Activated naive CD8-positive, alpha-beta T cell (primary cell): ENCODE results near the gene RHCG.

Experiments used
- H3K27ac Mint-ChIP-seq: one replicate; pipeline ENCODE4 v1.8.0; 2021; ENCODE audit warnings: mixed read lengths
- H3K27me3 Mint-ChIP-seq: one replicate; pipeline ENCODE4 v1.8.0; 2021; ENCODE audit warnings: mixed read lengths
- H3K36me3 Mint-ChIP-seq: one replicate; pipeline ENCODE4 v1.8.0; 2021; ENCODE audit warnings: mixed read lengths
- H3K4me1 Mint-ChIP-seq: one replicate; pipeline ENCODE4 v1.8.0; 2021; ENCODE audit warnings: low read depth, mixed read lengths
- H3K4me3 Mint-ChIP-seq: one replicate; pipeline ENCODE4 v1.8.0; 2021; ENCODE audit warnings: mild to moderate bottlenecking, mixed read lengths
- H3K9me3 Mint-ChIP-seq: one replicate; pipeline ENCODE4 v1.8.0; 2021; ENCODE audit warnings: low read depth, mixed read lengths

Gene RHCG

DNA sequence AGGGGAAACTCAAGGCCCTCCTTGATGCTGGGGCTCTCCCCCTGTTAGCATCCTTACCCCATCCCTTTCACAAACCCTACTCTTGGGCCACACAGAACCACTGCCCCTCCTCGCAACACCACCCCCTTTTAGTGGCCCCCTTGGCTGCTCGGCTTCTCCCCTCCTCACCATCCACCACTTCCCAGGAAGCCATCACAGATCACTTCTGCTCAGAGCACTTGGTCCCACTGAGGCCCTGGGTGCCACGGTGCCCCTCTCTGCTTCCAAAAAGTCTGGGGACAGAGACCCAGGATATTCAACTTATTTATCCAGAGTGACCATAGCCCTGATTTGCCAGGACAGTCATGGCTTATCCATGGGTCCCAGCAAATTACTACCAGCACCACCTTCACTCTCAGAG is 2.4 kb downstream of the RHCG start:
- H3K27ac Mint-ChIP-seq = no peak overlapping the region
- H3K9me3 Mint-ChIP-seq = no peaks in the 10 kb centered on the region
- H3K4me3 Mint-ChIP-seq = no peak overlapping the region
- H3K4me1 Mint-ChIP-seq = peaks cover 9% of the 10 kb centered on the region
- H3K27me3 Mint-ChIP-seq = peaks cover 35% of the 10 kb centered on the region
- H3K36me3 Mint-ChIP-seq = no peaks in the 10 kb centered on the region

DNA sequence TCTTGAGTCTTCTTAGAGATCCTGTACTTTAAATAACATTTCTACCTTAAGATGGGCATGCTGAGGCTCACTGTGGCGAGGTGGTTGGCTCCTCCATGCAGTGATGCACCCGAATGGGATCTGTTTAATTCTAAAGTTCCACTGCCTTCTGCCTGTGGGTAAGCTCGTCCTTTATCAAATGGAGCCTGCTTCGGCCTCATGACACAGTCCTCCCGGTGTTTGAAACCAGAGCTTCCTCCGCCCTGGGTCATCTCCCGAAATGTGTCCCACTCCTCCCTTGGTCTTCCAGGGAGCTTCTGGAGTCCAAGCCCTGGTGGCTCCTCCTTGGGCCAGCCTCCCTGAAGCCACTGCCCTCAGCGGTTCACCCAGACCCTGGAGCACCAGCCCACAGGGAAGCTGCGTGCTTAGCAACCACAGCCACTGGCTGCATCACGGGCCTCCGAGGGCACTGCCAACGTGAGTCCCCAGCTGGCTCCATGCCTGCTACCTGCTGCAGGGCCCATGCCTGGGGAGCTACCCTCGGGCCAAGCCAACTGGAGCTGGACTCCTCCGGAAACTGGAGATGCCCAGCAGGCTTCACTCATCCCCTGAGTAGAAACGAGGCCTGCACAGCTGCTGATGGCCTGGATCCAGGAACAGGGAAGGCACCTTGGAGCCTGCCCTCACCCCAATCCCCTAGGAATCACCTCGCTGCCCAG is 3.3 kb downstream of the RHCG start:
- H3K9me3 Mint-ChIP-seq = no peaks in the 10 kb centered on the region

DNA sequence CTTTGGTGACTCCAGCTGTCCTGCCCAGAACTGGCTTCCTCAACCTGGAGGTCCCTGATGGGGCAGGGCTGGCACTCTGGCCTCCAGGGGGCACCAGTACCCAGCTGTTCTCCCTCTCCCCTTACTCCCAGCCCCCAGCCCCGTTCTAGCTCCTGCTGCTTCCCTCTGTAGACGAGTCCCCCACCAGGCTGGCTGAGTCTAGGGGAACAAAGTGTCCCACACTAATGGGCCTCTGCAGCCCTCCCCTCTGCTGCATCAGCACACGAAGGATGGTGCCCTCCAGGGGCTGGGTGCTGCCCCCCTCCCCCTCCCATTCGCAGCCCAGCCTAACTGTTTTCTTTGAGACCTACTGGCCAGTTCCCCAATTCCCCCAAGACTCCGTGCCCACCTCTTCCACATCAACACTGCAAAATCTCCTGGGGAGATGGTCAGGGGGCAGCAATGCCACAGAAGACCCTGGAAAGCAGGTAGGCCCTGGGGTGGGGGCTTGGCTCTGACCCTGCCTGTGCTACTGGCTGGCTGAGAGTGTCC is 4.2 kb downstream of the RHCG start:
- Mint-ChIP-seq H3K4me1 (peaks cover 9% of the 10 kb centered on the region), H3K4me3 (no peak overlapping the region), H3K27ac (no peak overlapping the region), H3K27me3 (peaks cover 36% of the 10 kb centered on the region), H3K9me3 (no peaks in the 10 kb centered on the region), H3K36me3 (no peaks in the 10 kb centered on the region)

More for the DNA sequence above, 3.3 kb downstream of the RHCG start:
- H3K36me3 Mint-ChIP-seq = no peaks in the 10 kb centered on the region
- no peak overlapping the region for H3K4me3 Mint-ChIP-seq
- H3K27ac Mint-ChIP-seq = no peak overlapping the region
- peaks cover 34% of the 10 kb centered on the region for H3K27me3 Mint-ChIP-seq
- peaks cover 9% of the 10 kb centered on the region for H3K4me1 Mint-ChIP-seq

DNA sequence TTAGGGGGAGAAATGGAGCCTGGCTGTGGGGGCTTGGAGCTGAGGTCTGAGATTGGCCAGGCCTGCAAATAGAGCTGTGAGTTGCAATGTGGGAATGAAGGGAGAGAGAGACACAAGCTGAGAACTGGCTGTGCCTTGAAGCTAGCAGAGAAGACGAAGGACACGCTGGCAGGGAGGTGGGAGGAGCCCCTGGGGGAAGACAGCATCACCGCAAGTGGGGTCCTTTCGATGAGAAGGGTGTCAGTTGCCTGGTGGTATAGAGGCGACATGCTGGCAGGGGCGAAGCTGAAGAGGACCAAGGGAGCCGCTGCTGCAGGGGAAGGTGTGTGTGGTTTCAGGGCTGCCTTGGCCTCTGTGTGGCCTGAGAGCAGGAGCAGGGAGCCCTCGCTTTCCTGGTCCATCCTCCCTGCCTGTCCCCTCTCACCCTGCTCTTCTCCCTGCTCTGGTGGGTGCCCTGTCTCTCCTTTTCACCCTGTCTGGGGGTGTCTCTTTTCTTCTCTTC is 5.5 kb downstream of the RHCG start:
- Mint-ChIP-seq H3K4me3 (no peak overlapping the region), H3K4me1 (peaks cover 8% of the 10 kb centered on the region), H3K9me3 (no peaks in the 10 kb centered on the region), H3K27me3 (peaks cover 31% of the 10 kb centered on the region), H3K27ac (no peak overlapping the region), H3K36me3 (no peaks in the 10 kb centered on the region)

DNA sequence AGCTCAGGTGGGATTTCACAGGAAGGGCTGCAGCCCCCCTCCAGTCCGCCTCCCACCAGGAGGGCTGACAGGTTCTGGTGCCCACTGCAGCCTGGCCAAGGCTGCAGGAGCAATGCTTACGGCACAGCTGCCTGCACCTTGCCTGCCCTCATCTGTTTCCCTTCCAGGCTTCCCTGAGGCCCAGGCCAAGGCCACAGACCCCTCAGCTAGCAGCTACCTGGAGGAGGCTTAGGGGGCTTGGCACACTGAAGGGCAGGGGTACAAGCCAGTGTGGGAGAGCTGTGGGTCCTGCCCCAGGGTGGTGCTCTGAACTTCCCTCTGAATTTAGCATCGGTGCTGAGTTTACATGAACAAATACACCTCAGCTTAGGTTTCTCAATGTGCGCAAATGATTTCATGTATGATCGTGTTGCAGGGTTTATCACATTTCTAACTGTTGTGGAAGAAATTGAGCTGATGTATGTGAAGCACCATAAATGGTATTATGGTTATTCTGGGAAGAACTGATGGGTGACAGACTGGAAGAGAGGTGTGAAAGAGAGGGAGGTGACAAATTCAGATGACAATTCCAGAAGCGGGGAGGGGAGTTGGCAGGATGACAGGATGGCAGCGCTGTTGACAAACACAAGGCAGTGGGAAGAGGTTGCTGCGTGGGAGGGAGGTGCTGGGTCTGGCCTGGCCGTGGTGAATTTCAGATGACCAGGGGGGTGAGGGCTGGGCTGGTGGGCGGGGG is 6.1 kb downstream of the RHCG start:
- peaks cover 35% of the 10 kb centered on the region for H3K27me3 Mint-ChIP-seq
- no peak overlapping the region for H3K4me3 Mint-ChIP-seq
- H3K36me3 Mint-ChIP-seq = no peaks in the 10 kb centered on the region
- no peak overlapping the region for H3K27ac Mint-ChIP-seq
- peaks cover 8% of the 10 kb centered on the region for H3K4me1 Mint-ChIP-seq
- no peaks in the 10 kb centered on the region for H3K9me3 Mint-ChIP-seq

DNA sequence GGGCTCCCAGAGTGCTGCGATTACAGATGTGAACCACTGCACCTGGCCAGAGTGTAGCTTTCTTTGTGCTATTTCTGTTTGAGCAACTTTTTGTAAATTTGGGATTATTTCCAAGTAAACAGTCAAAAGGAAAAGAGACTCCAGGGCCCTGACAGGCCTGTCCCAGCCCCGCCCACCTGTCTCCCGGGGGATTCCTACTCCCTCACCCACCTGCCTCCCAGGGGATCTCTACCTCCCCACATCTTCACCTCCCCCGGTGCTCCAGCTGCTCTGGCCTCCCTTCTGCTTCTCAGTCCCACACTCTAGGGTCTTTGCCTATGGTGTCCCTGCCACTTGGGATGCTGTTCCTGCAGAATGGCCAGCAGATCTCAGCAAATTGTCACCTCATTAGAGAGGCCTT is 7.0 kb downstream of the RHCG start:
- Mint-ChIP-seq H3K4me1 (peaks cover 8% of the 10 kb centered on the region), H3K36me3 (no peaks in the 10 kb centered on the region), H3K4me3 (no peak overlapping the region), H3K27me3 (peaks cover 36% of the 10 kb centered on the region), H3K27ac (no peak overlapping the region), H3K9me3 (no peaks in the 10 kb centered on the region)

DNA sequence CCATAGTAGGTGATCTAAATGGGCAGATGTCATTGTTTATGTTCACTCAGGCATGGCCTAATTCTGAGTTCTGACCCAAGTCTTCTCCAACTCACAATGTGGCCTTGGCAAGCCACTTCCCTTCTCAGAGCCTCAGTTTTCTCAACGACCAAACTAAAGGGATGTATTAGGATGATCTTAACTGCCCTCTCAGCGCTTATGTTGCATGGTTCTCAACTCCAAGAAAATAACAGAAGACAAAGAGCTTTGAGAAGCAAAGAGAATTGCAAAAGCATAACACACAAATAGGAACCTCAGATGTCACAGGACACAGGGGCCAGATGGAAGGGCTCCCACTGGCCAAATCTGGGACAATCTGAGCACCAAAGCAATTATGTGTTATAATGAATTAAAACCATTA is 8.6 kb downstream of the RHCG start:
- Mint-ChIP-seq H3K36me3 (no peaks in the 10 kb centered on the region), H3K27me3 (peaks cover 38% of the 10 kb centered on the region), H3K4me1 (peaks cover 8% of the 10 kb centered on the region), H3K27ac (no peak overlapping the region), H3K4me3 (no peak overlapping the region), H3K9me3 (no peaks in the 10 kb centered on the region)

DNA sequence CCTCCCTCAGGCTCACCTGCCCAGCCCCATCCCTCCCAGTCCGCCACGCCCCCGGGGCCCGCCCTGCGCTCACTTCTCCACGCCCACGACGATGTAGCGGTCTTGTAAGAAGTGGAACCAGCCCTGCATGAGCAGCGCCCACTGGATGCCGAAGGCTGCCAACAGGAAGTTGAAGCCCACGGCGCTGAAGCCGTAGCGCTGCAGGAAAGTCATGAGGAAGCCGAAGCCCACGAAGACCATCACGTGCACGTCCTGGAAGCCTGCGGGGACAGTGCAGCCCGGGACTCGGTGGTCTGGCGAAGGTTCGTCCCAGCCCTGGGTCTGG is 9.7 kb downstream of the RHCG start:
- no peak overlapping the region for H3K27ac Mint-ChIP-seq
- peaks cover 35% of the 10 kb centered on the region for H3K27me3 Mint-ChIP-seq
- peak overlapping the region; percentile 47 for H3K4me3 Mint-ChIP-seq
- H3K36me3 Mint-ChIP-seq = no peaks in the 10 kb centered on the region
- peaks cover 8% of the 10 kb centered on the region for H3K4me1 Mint-ChIP-seq
- no peaks in the 10 kb centered on the region for H3K9me3 Mint-ChIP-seq

DNA sequence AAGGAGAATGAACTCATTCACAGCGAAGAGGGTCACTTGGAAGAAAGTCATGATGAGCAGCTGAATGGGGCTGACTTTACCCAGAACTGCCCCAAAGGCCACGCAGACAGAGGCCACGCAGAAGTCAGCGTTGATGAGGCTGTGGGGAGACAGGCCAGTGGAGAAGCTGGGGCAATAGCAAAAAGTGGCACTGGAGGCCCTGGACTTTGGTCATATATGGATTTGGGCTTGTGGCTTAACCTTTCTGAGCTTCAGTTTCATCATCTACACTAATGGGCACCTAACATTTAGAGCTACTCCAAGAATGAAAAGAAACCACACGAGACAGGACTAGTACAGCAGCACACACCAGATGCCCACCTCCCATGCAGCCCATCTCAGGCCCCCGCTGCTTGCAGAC is 13.3 kb downstream of the RHCG start:
- Mint-ChIP-seq H3K4me3 (no peak overlapping the region), H3K4me1 (peaks cover 8% of the 10 kb centered on the region), H3K27me3 (peaks cover 34% of the 10 kb centered on the region), H3K27ac (no peak overlapping the region), H3K9me3 (no peaks in the 10 kb centered on the region), H3K36me3 (no peaks in the 10 kb centered on the region)

DNA sequence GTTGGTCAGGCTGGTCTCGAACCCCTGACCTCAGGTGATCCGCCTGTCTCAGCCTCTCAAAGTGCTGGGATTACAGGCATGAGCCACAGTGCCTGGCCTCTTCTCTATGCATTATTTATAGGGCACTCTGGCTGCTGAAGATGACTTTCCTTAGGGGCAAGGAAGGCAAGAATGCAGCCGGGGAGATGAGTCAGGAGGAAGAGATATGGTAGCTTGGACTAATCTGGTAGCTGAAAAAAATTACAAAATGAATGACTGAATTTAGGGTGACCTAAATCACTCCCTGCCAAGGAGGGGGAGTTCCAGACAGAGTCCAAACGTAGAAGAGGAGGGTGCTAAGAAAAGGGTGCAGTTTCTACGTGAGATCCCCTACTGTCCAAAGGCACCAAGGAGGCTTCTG is 14.2 kb downstream of the RHCG start:
- Mint-ChIP-seq H3K36me3 (no peaks in the 10 kb centered on the region), H3K27ac (no peak overlapping the region), H3K27me3 (peaks cover 29% of the 10 kb centered on the region), H3K4me3 (no peak overlapping the region), H3K4me1 (peaks cover 8% of the 10 kb centered on the region), H3K9me3 (no peaks in the 10 kb centered on the region)

DNA sequence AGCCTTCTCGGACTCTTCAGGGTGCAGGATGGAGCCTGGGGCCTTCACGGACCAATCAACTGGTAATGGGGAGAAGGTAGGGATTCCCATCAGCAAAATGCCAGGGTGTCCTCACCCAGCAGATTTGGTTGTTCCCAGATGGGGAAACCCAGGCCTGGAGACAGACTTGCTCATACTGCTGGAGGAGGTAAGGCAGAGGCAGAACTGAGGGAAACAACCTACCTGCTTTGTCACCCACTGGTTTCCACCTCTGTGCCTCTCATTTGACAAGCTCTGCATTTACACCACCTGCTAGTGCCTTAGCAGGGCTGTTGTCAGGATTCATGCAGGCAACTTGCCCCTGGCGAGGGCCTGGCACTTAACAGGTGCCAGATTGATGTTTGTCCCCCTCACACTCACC is 15.9 kb downstream of the RHCG start:
- Mint-ChIP-seq H3K9me3 (no peaks in the 10 kb centered on the region), H3K4me1 (peaks cover 1% of the 10 kb centered on the region), H3K36me3 (no peaks in the 10 kb centered on the region), H3K4me3 (no peak overlapping the region), H3K27me3 (peaks cover 25% of the 10 kb centered on the region), H3K27ac (no peak overlapping the region)

DNA sequence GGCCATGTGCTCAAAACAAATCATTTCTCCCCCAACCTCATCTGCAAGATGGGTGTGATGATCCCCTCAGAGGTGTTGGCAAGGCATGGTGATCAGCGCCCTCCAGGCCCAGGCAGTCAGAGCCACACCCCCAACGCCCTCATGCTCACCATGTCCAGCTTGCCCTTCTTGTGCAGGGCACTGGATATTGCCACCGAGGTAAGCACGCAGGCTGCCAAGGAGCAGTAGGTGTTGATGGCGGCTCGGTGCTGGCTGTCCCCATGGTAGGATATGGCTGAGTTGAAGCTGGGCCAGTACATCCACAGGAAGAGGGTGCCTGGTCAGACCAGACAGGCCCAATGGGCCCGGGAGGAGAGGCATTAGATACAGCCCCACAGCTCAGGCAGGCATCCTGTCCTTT is 17.2 kb downstream of the RHCG start:
- Mint-ChIP-seq H3K36me3 (no peaks in the 10 kb centered on the region), H3K4me3 (no peak overlapping the region), H3K4me1 (no peaks in the 10 kb centered on the region), H3K9me3 (no peaks in the 10 kb centered on the region), H3K27me3 (peaks cover 19% of the 10 kb centered on the region), H3K27ac (no peak overlapping the region)

DNA sequence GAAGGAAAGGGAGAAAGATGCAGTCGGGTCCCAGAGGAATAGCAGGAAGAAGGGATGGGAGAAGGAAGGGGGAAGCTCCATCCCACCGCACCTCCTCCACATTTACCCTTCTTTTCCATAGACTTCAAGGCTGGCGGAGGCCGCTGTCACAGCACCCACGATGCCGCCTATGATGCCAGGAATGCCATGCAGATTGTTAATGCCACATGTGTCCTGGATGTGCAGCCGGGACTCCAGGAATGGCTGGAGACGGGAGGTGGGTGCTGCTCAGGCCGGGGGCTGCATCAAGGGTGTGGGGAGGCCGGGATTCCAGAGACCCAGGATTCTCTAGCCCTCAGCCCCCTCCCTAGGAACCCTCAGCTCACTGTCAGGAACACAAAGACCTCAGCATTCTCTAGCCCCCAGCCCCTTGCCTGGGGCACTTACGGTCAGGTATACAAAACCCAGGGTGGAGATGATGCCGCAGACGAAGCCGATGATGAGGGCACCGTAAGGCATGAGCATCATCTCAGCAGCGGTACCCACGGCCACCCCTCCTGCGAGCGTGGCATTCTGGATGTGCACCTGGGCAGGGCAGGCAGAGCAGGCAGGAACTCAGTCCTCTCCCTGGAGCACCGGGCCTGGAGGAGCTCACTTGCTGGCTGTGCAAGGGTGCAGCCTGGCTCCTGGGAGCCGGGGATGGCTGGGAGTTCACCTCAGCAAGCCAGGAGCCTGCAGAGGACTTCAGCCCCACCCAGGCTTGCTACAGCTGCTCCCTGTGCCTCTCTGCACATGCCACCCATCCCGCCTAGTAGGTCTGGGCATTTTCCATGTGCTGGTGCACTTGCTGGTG is 18.8 kb downstream of the RHCG start:
- Mint-ChIP-seq H3K27me3 (peaks cover 13% of the 10 kb centered on the region), H3K9me3 (no peaks in the 10 kb centered on the region), H3K27ac (no peak overlapping the region), H3K4me1 (no peaks in the 10 kb centered on the region), H3K4me3 (no peak overlapping the region), H3K36me3 (no peaks in the 10 kb centered on the region)

DNA sequence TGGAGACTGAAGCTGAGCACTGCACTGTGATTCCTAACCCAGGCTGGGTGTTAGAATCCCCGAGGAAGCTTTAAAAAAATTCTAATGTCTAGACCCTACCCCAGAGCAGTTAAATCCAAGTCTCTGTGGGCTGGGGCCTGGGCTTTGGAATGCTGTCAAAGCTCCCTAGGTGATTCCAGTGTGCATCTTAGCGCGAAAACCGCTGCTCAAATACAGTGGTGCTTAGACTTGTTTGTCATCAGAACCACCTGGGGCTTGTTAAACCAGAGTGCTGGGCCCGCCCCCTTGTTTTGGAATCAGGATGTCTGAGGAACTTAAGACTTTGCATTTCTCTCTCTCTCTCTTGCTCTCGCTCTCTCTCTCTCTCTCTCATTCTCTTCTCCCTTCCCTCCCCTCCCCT is 20.7 kb downstream of the RHCG start:
- Mint-ChIP-seq H3K27me3 (peaks cover 8% of the 10 kb centered on the region), H3K4me1 (no peaks in the 10 kb centered on the region), H3K27ac (no peak overlapping the region), H3K4me3 (no peak overlapping the region), H3K36me3 (no peaks in the 10 kb centered on the region), H3K9me3 (no peaks in the 10 kb centered on the region)

DNA sequence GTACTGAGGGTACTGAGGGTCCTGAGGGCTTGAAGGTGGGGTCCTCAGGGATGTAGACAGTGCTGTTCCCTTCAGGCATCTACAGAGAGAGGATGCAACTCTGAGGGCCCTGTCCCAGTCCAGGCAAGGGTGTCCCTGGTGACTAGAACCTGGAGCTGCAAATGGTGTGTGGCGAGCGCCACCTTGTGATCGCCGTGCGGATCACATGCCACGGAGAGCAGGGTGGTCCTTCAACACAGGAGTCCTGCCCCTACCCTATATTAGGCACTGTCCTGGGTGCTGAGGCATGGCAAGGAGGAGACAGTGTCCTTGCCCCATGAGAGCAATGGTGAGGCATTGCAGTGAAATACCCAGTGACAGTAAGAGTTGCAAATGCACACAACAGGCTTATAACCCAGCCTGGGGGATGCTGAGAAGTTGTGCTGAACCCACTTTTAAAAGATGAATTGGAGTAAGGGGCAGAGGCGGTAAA is 23.6 kb downstream of the RHCG start:
- H3K27ac Mint-ChIP-seq = no peak overlapping the region
- no peaks in the 10 kb centered on the region for H3K36me3 Mint-ChIP-seq
- no peaks in the 10 kb centered on the region for H3K4me1 Mint-ChIP-seq
- peaks cover 16% of the 10 kb centered on the region for H3K27me3 Mint-ChIP-seq
- no peaks in the 10 kb centered on the region for H3K9me3 Mint-ChIP-seq
- no peak overlapping the region for H3K4me3 Mint-ChIP-seq
